DND-41 (cell line): ENCODE measurements around the gene BACH1.

Source experiments
- ATAC-seq: fragments of 200-7000 bp; cut with Tn5 transposase; 3 replicates; pipeline ENCODE4 v1.9.1; 2021; ENCODE audit warnings: low read depth; ENCODE audit not compliant: insufficient read depth
- DNase-seq: peaks from one replicate; pipeline ENCODE4 v3.0.0-alpha.2; 2020
- H2AFZ ChIP-seq: 2 replicates; pipeline ENCODE4 v1.6.0; 2012; ENCODE audit warnings: low read depth, low read length
- H3K27ac ChIP-seq: 2 replicates; pipeline ENCODE4 v1.5.1; 2012; ENCODE audit warnings: low read length, inconsistent platforms
- H3K27me3 ChIP-seq: fragments of 200-600 bp; sonication (generic); 2 replicates; pipeline ENCODE4 v1.6.0; 2012; ENCODE audit warnings: low read length, mild to moderate bottlenecking, inconsistent platforms; ENCODE audit not compliant: insufficient read depth, poor library complexity
- H3K36me3 ChIP-seq: 2 replicates; pipeline ENCODE4 v1.5.1; 2012; ENCODE audit warnings: low read length, inconsistent platforms; ENCODE audit not compliant: insufficient read depth
- H3K4me1 ChIP-seq: 2 replicates; pipeline ENCODE4 v1.5.1; 2012; ENCODE audit warnings: mild to moderate bottlenecking, low read length; ENCODE audit not compliant: insufficient read depth
- H3K4me2 ChIP-seq: 2 replicates; pipeline ENCODE4 v1.6.0; 2012; ENCODE audit warnings: mild to moderate bottlenecking, moderate library complexity, low read length, inconsistent platforms; ENCODE audit not compliant: insufficient read depth
- H3K4me3 ChIP-seq, 2 experiments: fragments of 200-600 bp in 1 of 2; shearing (Covaris generic) in 1 of 2; 2 replicates each; pipeline ENCODE4 v1.5.1; 2012 to 2016; ENCODE audit warnings: inconsistent platforms in 2 of 2, low read length in 2 of 2, mild to moderate bottlenecking in 2 of 2, low read depth in 1 of 2, moderate library complexity in 1 of 2
- H3K79me2 ChIP-seq: 2 replicates; pipeline ENCODE4 v1.6.0; 2012; ENCODE audit warnings: low read length, inconsistent platforms; ENCODE audit not compliant: insufficient read depth
- H3K9ac ChIP-seq: 2 replicates; pipeline ENCODE4 v1.6.0; 2012; ENCODE audit warnings: low read depth, mild to moderate bottlenecking, inconsistent platforms, low read length, moderate library complexity
- H3K9me3 ChIP-seq: 2 replicates; pipeline ENCODE4 v1.5.1; 2012; ENCODE audit warnings: low read length, moderate library complexity, mild to moderate bottlenecking, inconsistent platforms; ENCODE audit not compliant: insufficient read depth, severe bottlenecking
- H4K20me1 ChIP-seq: 2 replicates; pipeline ENCODE4 v1.6.0; 2012; ENCODE audit warnings: low read length; ENCODE audit not compliant: insufficient read depth
- EZH2 ChIP-seq: IDR thresholded peaks from 3 replicates; pipeline ENCODE4 v1.6.1; 2012; ENCODE audit warnings: borderline replicate concordance, low read depth, mild to moderate bottlenecking, moderate library complexity, low read length, inconsistent platforms; ENCODE audit not compliant: severe bottlenecking
- TF ChIP-seq, protein P1 (sequence below): IDR thresholded peaks from 2 replicates; pipeline ENCODE4 v1.5.1; 2012; ENCODE audit warnings: borderline replicate concordance, low read length, moderate library complexity, mild to moderate bottlenecking; ENCODE audit not compliant: poor library complexity, severe bottlenecking; ENCODE audit errors: extremely low read depth

BACH1 gene

DNA sequence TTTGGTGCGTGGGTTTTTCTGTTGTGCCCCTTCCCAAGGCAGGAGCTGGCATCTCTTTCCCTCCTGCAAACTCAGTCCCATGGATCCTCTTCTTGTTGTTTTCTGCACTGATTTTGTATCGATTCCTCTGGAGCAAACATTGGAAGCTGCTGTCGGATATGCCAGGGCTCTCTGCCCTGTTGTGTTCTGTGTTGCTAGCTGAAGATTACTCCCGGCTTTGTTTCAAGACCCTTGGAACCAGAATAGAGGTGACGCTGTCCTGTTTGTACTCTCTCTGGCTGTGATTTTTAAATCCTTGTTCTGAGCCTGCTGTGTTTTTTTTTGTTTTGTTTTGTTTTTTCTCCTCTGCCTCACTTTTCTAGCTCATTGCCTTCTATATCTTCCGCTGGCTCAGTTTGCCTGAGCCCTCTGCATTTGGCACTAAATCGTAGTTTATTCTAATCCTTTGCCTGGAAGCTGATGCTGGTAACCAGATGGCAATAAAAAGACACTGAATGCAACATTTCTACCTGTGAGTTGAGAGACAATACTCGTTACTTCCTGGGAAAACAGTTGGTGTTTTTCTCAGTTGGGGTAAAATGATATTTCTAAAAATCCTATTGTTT lies 67.0 kb downstream of the BACH1 start:
- H3K9ac ChIP-seq, result no peak overlapping the region
- TF ChIP-seq, protein P1, sequence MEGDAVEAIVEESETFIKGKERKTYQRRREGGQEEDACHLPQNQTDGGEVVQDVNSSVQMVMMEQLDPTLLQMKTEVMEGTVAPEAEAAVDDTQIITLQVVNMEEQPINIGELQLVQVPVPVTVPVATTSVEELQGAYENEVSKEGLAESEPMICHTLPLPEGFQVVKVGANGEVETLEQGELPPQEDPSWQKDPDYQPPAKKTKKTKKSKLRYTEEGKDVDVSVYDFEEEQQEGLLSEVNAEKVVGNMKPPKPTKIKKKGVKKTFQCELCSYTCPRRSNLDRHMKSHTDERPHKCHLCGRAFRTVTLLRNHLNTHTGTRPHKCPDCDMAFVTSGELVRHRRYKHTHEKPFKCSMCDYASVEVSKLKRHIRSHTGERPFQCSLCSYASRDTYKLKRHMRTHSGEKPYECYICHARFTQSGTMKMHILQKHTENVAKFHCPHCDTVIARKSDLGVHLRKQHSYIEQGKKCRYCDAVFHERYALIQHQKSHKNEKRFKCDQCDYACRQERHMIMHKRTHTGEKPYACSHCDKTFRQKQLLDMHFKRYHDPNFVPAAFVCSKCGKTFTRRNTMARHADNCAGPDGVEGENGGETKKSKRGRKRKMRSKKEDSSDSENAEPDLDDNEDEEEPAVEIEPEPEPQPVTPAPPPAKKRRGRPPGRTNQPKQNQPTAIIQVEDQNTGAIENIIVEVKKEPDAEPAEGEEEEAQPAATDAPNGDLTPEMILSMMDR, result no peak
- no peak for TF ChIP-seq EZH2

DNA sequence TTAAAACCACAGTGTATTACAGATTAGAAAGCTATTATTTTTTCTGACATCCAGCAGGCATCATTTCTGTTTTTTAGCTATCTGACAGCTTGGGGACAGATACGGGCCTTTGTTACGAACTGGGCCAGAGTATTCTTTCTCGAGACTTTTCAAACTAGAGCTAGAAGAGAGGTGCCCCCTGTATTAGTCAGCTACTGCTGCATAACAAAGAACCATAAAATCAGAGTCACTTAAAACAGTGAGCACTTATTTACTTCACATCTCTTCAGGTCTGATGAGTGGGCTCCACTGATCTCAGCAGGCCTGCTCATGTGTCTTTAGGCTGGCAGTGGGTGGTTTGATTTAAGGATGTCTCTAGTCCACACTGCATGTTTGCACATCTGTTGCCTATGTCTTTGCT lies 67.8 kb downstream of the BACH1 start:
- no peak for TF ChIP-seq EZH2
- TF ChIP-seq, protein P1, result no peak
- no peaks in the 10 kb centered on the region for H3K4me1 ChIP-seq
- no peak overlapping the region for H3K4me3 ChIP-seq
- peaks cover 27% of the 10 kb centered on the region for H3K36me3 ChIP-seq
- no peaks in the 10 kb centered on the region for H3K9me3 ChIP-seq
- no peaks in the 10 kb centered on the region for H4K20me1 ChIP-seq
- DNase-seq (no peak), ATAC-seq (no peak)
- H3K9ac ChIP-seq, result no peak overlapping the region
- H3K27me3 ChIP-seq, result no peaks in the 10 kb centered on the region
- no peaks in the 10 kb centered on the region for H3K79me2 ChIP-seq
- no peak overlapping the region for H3K27ac ChIP-seq
- H2AFZ ChIP-seq, result no peak overlapping the region
- H3K4me2 ChIP-seq, result no peak overlapping the region

More for the DNA sequence above, 67.0 kb downstream of the BACH1 start:
- no peak for ATAC-seq
- Histone ChIP-seq H3K9me3 (no peaks in the 10 kb centered on the region), H3K79me2 (no peaks in the 10 kb centered on the region), H3K36me3 (peaks cover 23% of the 10 kb centered on the region), H3K4me1 (no peaks in the 10 kb centered on the region), H2AFZ (no peak overlapping the region), H3K27ac (no peak overlapping the region), H4K20me1 (no peaks in the 10 kb centered on the region), H3K4me3 (no peak overlapping the region), H3K27me3 (no peaks in the 10 kb centered on the region), H3K4me2 (no peak overlapping the region)
- no peak for DNase-seq

DNA sequence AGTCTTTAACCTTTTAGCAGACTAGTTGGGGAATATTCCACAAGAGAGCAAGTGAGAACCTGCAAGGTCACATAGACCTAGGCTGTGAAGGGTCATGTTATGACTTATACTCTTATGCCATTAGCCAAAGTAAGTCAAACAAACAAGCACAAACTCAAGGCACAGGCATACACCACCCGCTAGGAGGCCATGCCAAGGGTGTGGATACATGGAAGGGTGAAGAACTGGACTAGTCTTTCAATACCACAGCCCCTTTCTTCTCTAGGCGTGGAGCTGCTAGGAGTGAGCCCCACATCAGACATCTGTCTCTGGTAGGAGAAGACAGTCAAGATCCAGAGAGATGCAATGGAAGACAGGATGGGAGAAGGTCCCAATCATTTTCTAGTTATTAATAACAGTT lies 68.6 kb downstream of the BACH1 start:
- peaks cover 35% of the 10 kb centered on the region for H3K36me3 ChIP-seq
- no peak overlapping the region for H3K4me3 ChIP-seq
- H3K9me3 ChIP-seq, result no peaks in the 10 kb centered on the region
- no peak overlapping the region for H3K9ac ChIP-seq
- no peak overlapping the region for H2AFZ ChIP-seq
- ATAC-seq (no peak), DNase-seq (no peak)
- no peaks in the 10 kb centered on the region for H4K20me1 ChIP-seq
- H3K79me2 ChIP-seq, result no peaks in the 10 kb centered on the region
- TF ChIP-seq, protein P1, result no peak
- TF ChIP-seq EZH2, result no peak
- H3K4me2 ChIP-seq, result no peak overlapping the region
- no peaks in the 10 kb centered on the region for H3K4me1 ChIP-seq
- H3K27me3 ChIP-seq, result no peaks in the 10 kb centered on the region
- H3K27ac ChIP-seq, result no peak overlapping the region
